Measurements from ENCODE around the gene VPS37B. TPM values are rescaled to one million over a fixed set of nuclear protein-coding genes. Genes with fewer than 3 reads are reported as not detected.
"Not testable (repeated sequence)": the region's sequence is repeated elsewhere in the genome, so short reads cannot be mapped to it uniquely, and the experiment has no call there.

VPS37B gene
- total RNA-seq, 2 donors from 2014 or later: 22.7 to 24.1 TPM

GRCh38 chr12:122880155-122880667, 15.7 kb downstream of the VPS37B start:
- peaks cover 62% of the 10 kb centered on the region for H3K27me3 Mint-ChIP-seq (ENCODE audit: insufficient read depth)
- DNase-seq: no peak
- Histone ChIP-seq H3K27ac (ENCODE audit: low read depth, low read length) (no peak overlapping the region), H3K4me1 (ENCODE audit: control insufficient read depth, insufficient read depth, low read length) (no peaks in the 10 kb centered on the region), H3K36me3 (ENCODE audit: control insufficient read depth, insufficient read depth, low read length) (peaks cover 7% of the 10 kb centered on the region), H3K4me3 (ENCODE audit: low read length) (no peak overlapping the region), H3K9me3 (ENCODE audit: control insufficient read depth, low read length) (no peaks in the 10 kb centered on the region), H3K9ac (ENCODE audit: extremely low read depth, low read length, poor library complexity, severe bottlenecking) (no peak overlapping the region), H3K27me3 (ENCODE audit: control insufficient read depth, insufficient read depth, low read length, poor library complexity, severe bottlenecking) (peaks cover 24% of the 10 kb centered on the region)
- H3K9me3 Mint-ChIP-seq: no peaks in the 10 kb centered on the region
- TF ChIP-seq CTCF (conservative IDR thresholded peaks at IDR 0.05): no peak
- no peak overlapping the region for H3K27ac Mint-ChIP-seq
- H3K36me3 Mint-ChIP-seq (ENCODE audit: low read depth): peaks cover 11% of the 10 kb centered on the region
- 85 to 91% methylated on average over 10 of the region's 10 CpGs for WGBS, 2 experiments (ENCODE audit: insufficient coverage in 1 of 2, insufficient read length in 1 of 2)
- peaks cover 6% of the 10 kb centered on the region for H3K4me1 Mint-ChIP-seq
- no peak overlapping the region for H3K4me3 Mint-ChIP-seq

- Histone ChIP-seq H3K9me3 (ENCODE audit: control insufficient read depth, low read length) (no peaks in the 10 kb centered on the region), H3K4me1 (ENCODE audit: control insufficient read depth, insufficient read depth, low read length) (no peaks in the 10 kb centered on the region), H3K9ac (ENCODE audit: extremely low read depth, low read length, poor library complexity, severe bottlenecking) (no peak overlapping the region), H3K27ac (ENCODE audit: low read depth, low read length) (no peak overlapping the region), H3K27me3 (ENCODE audit: control insufficient read depth, insufficient read depth, low read length, poor library complexity, severe bottlenecking) (peaks cover 36% of the 10 kb centered on the region), H3K4me3 (ENCODE audit: low read length) (no peak overlapping the region), H3K36me3 (ENCODE audit: control insufficient read depth, insufficient read depth, low read length) (peaks cover 7% of the 10 kb centered on the region)
- peak; percentile 49 for DNase-seq
- 88 to 90% methylated on average over 14 to 17 of the region's 17 CpGs for WGBS, 2 experiments (ENCODE audit: insufficient coverage in 1 of 2, insufficient read length in 1 of 2)
- H3K4me1 Mint-ChIP-seq: peaks cover 10% of the 10 kb centered on the region
- TF ChIP-seq CTCF (conservative IDR thresholded peaks at IDR 0.05): no peak
- no peak overlapping the region for H3K27ac Mint-ChIP-seq
- H3K27me3 Mint-ChIP-seq (ENCODE audit: insufficient read depth): peaks cover 74% of the 10 kb centered on the region
- H3K4me3 Mint-ChIP-seq: no peak overlapping the region
- H3K36me3 Mint-ChIP-seq (ENCODE audit: low read depth): peaks cover 11% of the 10 kb centered on the region
- H3K9me3 Mint-ChIP-seq: no peaks in the 10 kb centered on the region
Measured at GRCh38 chr12:122878780-122879612, 16.9 kb downstream of the VPS37B start.

GRCh38 chr12:122876731-122877130, 19.2 kb downstream of the VPS37B start:
- Mint-ChIP-seq H3K27me3 (ENCODE audit: insufficient read depth) (peaks cover 90% of the 10 kb centered on the region), H3K36me3 (ENCODE audit: low read depth) (peaks cover 11% of the 10 kb centered on the region), H3K4me1 (peaks cover 30% of the 10 kb centered on the region), H3K9me3 (no peaks in the 10 kb centered on the region), H3K4me3 (no peak overlapping the region), H3K27ac (no peak overlapping the region)
- H3K36me3 ChIP-seq (ENCODE audit: control insufficient read depth, insufficient read depth, low read length): peaks cover 7% of the 10 kb centered on the region
- H3K4me1 ChIP-seq (ENCODE audit: control insufficient read depth, insufficient read depth, low read length): peaks cover 6% of the 10 kb centered on the region
- no peaks in the 10 kb centered on the region for H3K9me3 ChIP-seq (ENCODE audit: control insufficient read depth, low read length)
- H3K4me3 ChIP-seq (ENCODE audit: low read length): no peak overlapping the region
- no peak for TF ChIP-seq CTCF (conservative IDR thresholded peaks at IDR 0.05)
- no peak for DNase-seq
- peaks cover 56% of the 10 kb centered on the region for H3K27me3 ChIP-seq (ENCODE audit: control insufficient read depth, insufficient read depth, low read length, poor library complexity, severe bottlenecking)
- peak overlapping the region; percentile 71 for H3K27ac ChIP-seq (ENCODE audit: low read depth, low read length)
- 83 to 88% methylated on average over 3 of the region's 3 CpGs for WGBS, 2 experiments (ENCODE audit: insufficient coverage in 1 of 2, insufficient read length in 1 of 2)
- no peak overlapping the region for H3K9ac ChIP-seq (ENCODE audit: extremely low read depth, low read length, poor library complexity, severe bottlenecking)

- peaks cover 61% of the 10 kb centered on the region for H3K27me3 ChIP-seq (ENCODE audit: control insufficient read depth, insufficient read depth, low read length, poor library complexity, severe bottlenecking)
- not testable (repeated sequence) for DNase-seq; H3K4me3 Mint-ChIP-seq; H3K4me1 ChIP-seq (ENCODE audit: control insufficient read depth, insufficient read depth, low read length); H3K36me3 ChIP-seq (ENCODE audit: control insufficient read depth, insufficient read depth, low read length); H3K9me3 ChIP-seq (ENCODE audit: control insufficient read depth, low read length); H3K27ac ChIP-seq (ENCODE audit: low read depth, low read length); H3K27ac Mint-ChIP-seq; H3K9ac ChIP-seq (ENCODE audit: extremely low read depth, low read length, poor library complexity, severe bottlenecking); H3K9me3 Mint-ChIP-seq; H3K4me3 ChIP-seq (ENCODE audit: low read length)
- Mint-ChIP-seq H3K36me3 (ENCODE audit: low read depth) (peaks cover 11% of the 10 kb centered on the region), H3K4me1 (peaks cover 34% of the 10 kb centered on the region), H3K27me3 (ENCODE audit: insufficient read depth) (peaks cover 94% of the 10 kb centered on the region)
- WGBS, 2 experiments (ENCODE audit: insufficient coverage in 1 of 2, insufficient read length in 1 of 2): 96 to 100% methylated on average over 1 to 5 of the region's 5 CpGs
Measured at GRCh38 chr12:122876281-122876680, 19.6 kb downstream of the VPS37B start.
